Neuronal stem cell (in vitro differentiated cells): ENCODE results near the gene RNF13.
A peak's percentile ranks its signal among the peaks of the same experiment; 100 is the strongest.
"Not testable (repeated sequence)": the region's sequence is repeated elsewhere in the genome, so short reads cannot be mapped to it uniquely, and the experiment has no call there.

Source experiments
- DNase-seq: peaks from one replicate; pipeline ENCODE4 v3.0.0-alpha.2; 2013; ENCODE audit warnings: low spot score
- H2AFZ ChIP-seq: one replicate; pipeline ENCODE4 v1.6.1; 2013; ENCODE audit warnings: mild to moderate bottlenecking, low read length, inconsistent platforms
- H2AK5ac ChIP-seq: 2 replicates; pipeline ENCODE4 v1.6.1; 2013; ENCODE audit warnings: low read depth, mild to moderate bottlenecking, inconsistent platforms, low read length, moderate library complexity, mixed read lengths
- H2BK120ac ChIP-seq: 2 replicates; pipeline ENCODE4 v1.6.1; 2013; ENCODE audit warnings: low read depth, mild to moderate bottlenecking, inconsistent platforms, low read length, moderate library complexity, mixed read lengths
- H2BK12ac ChIP-seq: one replicate; pipeline ENCODE4 v1.6.1; 2013; ENCODE audit warnings: low read length, inconsistent platforms
- H2BK15ac ChIP-seq: 2 replicates; pipeline ENCODE4 v1.6.1; 2013; ENCODE audit warnings: mild to moderate bottlenecking, low read length, inconsistent platforms, mixed read lengths
- H2BK5ac ChIP-seq: one replicate; pipeline ENCODE4 v1.6.1; 2013; ENCODE audit warnings: inconsistent platforms, mild to moderate bottlenecking, low read length, moderate library complexity
- H3K14ac ChIP-seq: one replicate; pipeline ENCODE4 v1.6.1; 2013; ENCODE audit warnings: low read length, inconsistent platforms
- H3K18ac ChIP-seq: 2 replicates; pipeline ENCODE4 v1.6.1; 2013; ENCODE audit warnings: low read length, inconsistent platforms
- H3K23ac ChIP-seq: 2 replicates; pipeline ENCODE4 v1.6.1; 2013; ENCODE audit warnings: low read depth, mild to moderate bottlenecking, mixed read lengths, low read length, inconsistent platforms; ENCODE audit not compliant: poor library complexity
- H3K27ac ChIP-seq: replicated peaks from 3 replicates; pipeline ENCODE4 v1.5.1; 2013; ENCODE audit warnings: low read length, inconsistent platforms
- H3K27me3 ChIP-seq, 3 experiments: 2 replicates each; pipeline ENCODE4 v1.6.1; 2013; ENCODE audit warnings: low read length in 3 of 3, mild to moderate bottlenecking in 2 of 3, inconsistent platforms in 1 of 3, low read depth in 1 of 3, mixed read lengths in 1 of 3, moderate library complexity in 1 of 3; ENCODE audit not compliant: control insufficient read depth in 3 of 3, insufficient read depth in 3 of 3
- H3K36me3 ChIP-seq, 2 donors: replicated peaks in 1 of 2; 2 replicates each; pipeline ENCODE4 v1.6.1; 2013; ENCODE audit warnings: low read length in 2 of 2; ENCODE audit not compliant: control insufficient read depth in 2 of 2, insufficient read depth in 2 of 2
- H3K4ac ChIP-seq: 2 replicates; pipeline ENCODE4 v1.6.1; 2013; ENCODE audit warnings: inconsistent platforms, mild to moderate bottlenecking, low read length, moderate library complexity
- H3K4me1 ChIP-seq, 2 donors: 1 replicate in 1 of 2; 2 replicates in 1 of 2; pipeline ENCODE4 v1.6.1; 2013; ENCODE audit warnings: low read length in 2 of 2, low read depth in 1 of 2; ENCODE audit not compliant: control insufficient read depth in 2 of 2, insufficient read depth in 1 of 2
- H3K4me2 ChIP-seq: one replicate; pipeline ENCODE4 v1.6.1; 2013; ENCODE audit warnings: mild to moderate bottlenecking, low read length, inconsistent platforms; ENCODE audit not compliant: insufficient read depth, poor library complexity, severe bottlenecking
- H3K4me3 ChIP-seq, 2 donors: 2 replicates each; pipeline ENCODE4 v1.5.1; 2013; ENCODE audit warnings: low read length in 2 of 2, mild to moderate bottlenecking in 2 of 2, inconsistent platforms in 1 of 2, moderate library complexity in 1 of 2
- H3K79me1 ChIP-seq: one replicate; pipeline ENCODE4 v1.6.1; 2013; ENCODE audit warnings: low read depth, mild to moderate bottlenecking, inconsistent platforms, low read length, moderate library complexity
- H3K9ac ChIP-seq: one replicate; pipeline ENCODE4 v1.6.1; 2013; ENCODE audit warnings: mild to moderate bottlenecking, low read depth, low read length, inconsistent platforms; ENCODE audit not compliant: poor library complexity
- H3K9me3 ChIP-seq, 2 donors: replicated peaks in 1 of 2; 2 replicates each; pipeline versions ENCODE3 to v1.6.1; 2013; ENCODE audit warnings: low read length in 2 of 2, mild to moderate bottlenecking in 2 of 2, inconsistent platforms in 1 of 2, low read depth in 1 of 2, mixed read lengths in 1 of 2, moderate library complexity in 1 of 2; ENCODE audit not compliant: control insufficient read depth in 2 of 2, insufficient read depth in 1 of 2
- H4K8ac ChIP-seq: one replicate; pipeline ENCODE4 v1.6.1; 2013; ENCODE audit warnings: low read depth, mild to moderate bottlenecking, inconsistent platforms, low read length, moderate library complexity
- H4K91ac ChIP-seq: one replicate; pipeline ENCODE4 v1.6.1; 2013; ENCODE audit warnings: low read length, low read depth, mild to moderate bottlenecking, inconsistent platforms; ENCODE audit not compliant: poor library complexity
- WGBS, 2 donors: extraction: QIAGEN DNeasy Blood & Tissue Kit; methylation state at CpG; one replicate each; pipeline ENCODE4 v1.1.7; 2013; ENCODE audit warnings: missing lambda C conversion rate in 2 of 2, mixed read lengths in 1 of 2; ENCODE audit not compliant: insufficient read length in 2 of 2, insufficient replicate concordance in 1 of 2; ENCODE audit errors: extremely low coverage in 2 of 2; 5-methylcytosine and 5-hydroxymethylcytosine counted together

Gene RNF13

DNA sequence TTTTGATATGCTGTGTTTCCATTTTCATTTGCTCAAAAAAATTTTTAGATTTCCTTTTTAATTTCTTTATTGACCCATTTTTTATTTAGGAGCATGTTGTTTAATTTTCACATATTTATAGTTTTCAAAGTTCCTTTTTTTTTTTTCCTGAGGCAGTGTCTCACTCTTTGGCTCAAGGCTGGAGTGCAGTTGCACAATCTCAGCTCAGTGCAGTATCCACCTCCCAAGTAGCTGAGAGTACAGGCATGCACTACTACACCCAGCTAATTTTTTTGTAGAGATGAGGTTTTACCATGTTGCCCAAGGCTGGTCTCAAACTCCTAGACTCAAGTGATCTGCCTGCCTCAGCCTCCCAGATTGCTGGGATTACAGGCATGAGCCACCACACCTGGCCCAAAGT lies 121.5 kb downstream of the RNF13 start:
- H2BK15ac ChIP-seq: no peak overlapping the region
- H4K91ac ChIP-seq: no peak overlapping the region
- no peak overlapping the region for H2AFZ ChIP-seq
- no peak overlapping the region for H3K18ac ChIP-seq
- no peak overlapping the region for H2BK120ac ChIP-seq
- H3K27ac ChIP-seq: no peak overlapping the region
- no peaks in the 10 kb centered on the region for H3K36me3 ChIP-seq
- H2BK12ac ChIP-seq: no peak overlapping the region
- H4K8ac ChIP-seq: no peak overlapping the region
- H3K4me3 ChIP-seq: no peak overlapping the region
- H3K9me3 ChIP-seq: peaks cover 10 to 30% of the 10 kb centered on the region in 2 donors
- no peaks in the 10 kb centered on the region for H3K79me1 ChIP-seq
- no peak overlapping the region for H3K23ac ChIP-seq
- H3K4me1 ChIP-seq: peaks cover 0 to 3% of the 10 kb centered on the region in 2 donors
- no peaks in the 10 kb centered on the region for H3K27me3 ChIP-seq
- no peak overlapping the region for H3K14ac ChIP-seq
- no peak for DNase-seq
- no peak overlapping the region for H2AK5ac ChIP-seq
- no peak overlapping the region for H3K4ac ChIP-seq
- H3K4me2 ChIP-seq: no peak overlapping the region
- H3K9ac ChIP-seq: no peak overlapping the region
- no peak overlapping the region for H2BK5ac ChIP-seq

DNA sequence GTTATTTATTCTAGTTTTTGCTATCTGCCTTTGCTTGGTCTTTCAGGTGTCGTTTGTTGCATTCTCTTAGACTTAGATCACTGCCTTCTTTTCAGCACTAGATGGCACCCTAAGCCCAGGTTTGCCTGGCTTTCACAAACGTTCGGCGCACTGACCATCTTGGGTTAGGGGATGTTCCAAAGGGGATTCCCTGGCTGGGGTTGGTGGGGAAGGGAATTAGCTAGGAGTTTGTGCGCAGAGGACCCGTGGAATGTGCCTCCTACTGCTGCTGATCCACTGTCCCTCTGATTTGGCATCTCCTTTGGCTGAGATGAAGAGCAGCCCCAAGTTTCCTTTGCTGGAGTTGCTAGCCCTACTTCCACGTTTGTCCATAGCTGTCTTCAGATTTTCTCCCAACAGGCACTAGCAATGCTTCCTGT lies 123.8 kb downstream of the RNF13 start:
- Histone ChIP-seq H4K8ac (no peak overlapping the region), H4K91ac (no peak overlapping the region), H3K9ac (no peak overlapping the region), H3K14ac (no peak overlapping the region), H3K27me3 (no peaks in the 10 kb centered on the region), H2BK15ac (no peak overlapping the region), H3K9me3 (peaks cover 10 to 24% of the 10 kb centered on the region in 2 donors), H3K4me2 (no peak overlapping the region), H2BK12ac (no peak overlapping the region), H3K4me1 (peaks cover 0 to 3% of the 10 kb centered on the region in 2 donors), H3K79me1 (no peaks in the 10 kb centered on the region), H2AFZ (no peak overlapping the region), H3K4me3 (no peak overlapping the region), H3K27ac (no peak overlapping the region), H2AK5ac (no peak overlapping the region), H3K4ac (no peak overlapping the region), H3K18ac (no peak overlapping the region), H3K23ac (no peak overlapping the region), H2BK5ac (no peak overlapping the region), H3K36me3 (no peaks in the 10 kb centered on the region), H2BK120ac (no peak overlapping the region)
- DNase-seq: peak; percentile 35
- WGBS, 2 donors: no CpG with 5 or more reads among the region's 7 CpGs

DNA sequence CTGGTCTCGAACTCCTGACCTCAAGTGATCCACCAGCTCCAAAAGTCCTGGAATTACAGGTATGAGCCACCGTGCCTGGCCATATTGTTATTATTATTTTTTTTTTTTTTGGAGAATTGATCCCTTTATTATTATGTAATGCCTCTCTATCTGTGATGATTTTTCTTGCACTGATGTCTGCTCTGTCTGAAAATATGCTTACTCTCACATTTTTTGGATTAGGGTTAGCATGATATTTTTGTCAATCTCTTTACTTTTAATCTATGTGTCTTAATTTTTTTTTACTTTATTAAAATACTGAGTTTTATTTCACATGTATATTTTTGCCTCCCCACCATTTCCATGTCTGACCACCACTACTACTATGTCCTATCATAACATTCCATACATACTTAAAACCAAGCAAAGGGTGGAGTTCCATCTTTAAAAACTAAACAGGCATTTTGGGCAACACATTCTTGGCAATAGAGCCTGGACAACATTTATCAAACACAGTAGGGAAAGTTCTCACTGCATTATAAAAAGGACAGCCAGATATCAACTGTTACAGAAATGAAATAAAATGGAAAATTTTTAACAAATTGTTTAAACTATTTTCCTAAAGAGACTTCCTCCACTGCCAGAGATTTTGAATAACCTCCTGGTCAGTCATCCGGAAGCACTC lies 125.5 kb downstream of the RNF13 start:
- H3K27me3 ChIP-seq, H3K27ac ChIP-seq, H2BK15ac ChIP-seq, H3K4ac ChIP-seq, H2BK5ac ChIP-seq, H4K8ac ChIP-seq, DNase-seq, H3K4me1 ChIP-seq, H3K4me3 ChIP-seq, H3K23ac ChIP-seq, H4K91ac ChIP-seq, H3K79me1 ChIP-seq, H2AK5ac ChIP-seq, H3K4me2 ChIP-seq, H3K18ac ChIP-seq, H2BK12ac ChIP-seq, H3K9ac ChIP-seq, H3K14ac ChIP-seq, H2BK120ac ChIP-seq, H2AFZ ChIP-seq, H3K36me3 ChIP-seq: not testable (repeated sequence)
- peaks cover 8 to 23% of the 10 kb centered on the region in 2 donors for H3K9me3 ChIP-seq
- no CpG with 5 or more reads among the region's 3 CpGs for WGBS, 2 donors

DNA sequence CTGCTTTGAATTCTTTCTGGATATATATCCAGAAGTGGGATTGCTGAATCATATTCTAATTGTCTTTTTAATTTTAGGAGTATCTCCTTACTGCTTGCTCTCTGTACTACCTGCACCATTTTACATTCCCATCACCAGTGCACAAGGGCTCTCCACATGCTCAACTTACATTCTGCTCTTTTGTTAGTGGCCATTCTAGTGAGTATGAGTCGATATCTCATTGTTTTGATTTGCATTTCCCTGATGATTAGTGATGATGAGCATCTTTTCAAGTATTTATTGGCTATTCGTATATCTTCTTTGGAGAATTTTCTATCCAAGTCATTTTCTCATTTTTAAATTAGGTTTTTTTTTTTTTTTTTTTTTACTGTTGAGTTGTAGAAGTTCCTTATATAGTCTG lies 128.2 kb downstream of the RNF13 start:
- Histone ChIP-seq H2BK120ac (no peak overlapping the region), H3K14ac (no peak overlapping the region), H3K9me3 (peaks cover 9 to 29% of the 10 kb centered on the region in 2 donors), H3K4me2 (no peak overlapping the region), H3K23ac (no peak overlapping the region), H3K79me1 (no peaks in the 10 kb centered on the region), H3K27me3 (no peaks in the 10 kb centered on the region), H3K4me1 (peaks cover 0 to 3% of the 10 kb centered on the region in 2 donors), H3K4ac (no peak overlapping the region), H2AK5ac (no peak overlapping the region), H3K4me3 (no peak overlapping the region), H2AFZ (no peak overlapping the region), H4K8ac (no peak overlapping the region), H3K9ac (no peak overlapping the region), H3K27ac (no peak overlapping the region), H3K36me3 (peaks cover 0 to 4% of the 10 kb centered on the region in 2 donors), H2BK5ac (no peak overlapping the region), H4K91ac (no peak overlapping the region), H2BK15ac (no peak overlapping the region), H3K18ac (no peak overlapping the region), H2BK12ac (no peak overlapping the region)
- DNase-seq: no peak
- no CpG with 5 or more reads among the region's 2 CpGs for WGBS, 2 donors
